ENCODE data around the gene SOBP. TPM values are rescaled to one million over a fixed set of nuclear protein-coding genes. Genes with fewer than 3 reads are reported as not detected.

SOBP gene
- total RNA-seq, 1 experiment from 2014 or later = 10.1 TPM

DNA sequence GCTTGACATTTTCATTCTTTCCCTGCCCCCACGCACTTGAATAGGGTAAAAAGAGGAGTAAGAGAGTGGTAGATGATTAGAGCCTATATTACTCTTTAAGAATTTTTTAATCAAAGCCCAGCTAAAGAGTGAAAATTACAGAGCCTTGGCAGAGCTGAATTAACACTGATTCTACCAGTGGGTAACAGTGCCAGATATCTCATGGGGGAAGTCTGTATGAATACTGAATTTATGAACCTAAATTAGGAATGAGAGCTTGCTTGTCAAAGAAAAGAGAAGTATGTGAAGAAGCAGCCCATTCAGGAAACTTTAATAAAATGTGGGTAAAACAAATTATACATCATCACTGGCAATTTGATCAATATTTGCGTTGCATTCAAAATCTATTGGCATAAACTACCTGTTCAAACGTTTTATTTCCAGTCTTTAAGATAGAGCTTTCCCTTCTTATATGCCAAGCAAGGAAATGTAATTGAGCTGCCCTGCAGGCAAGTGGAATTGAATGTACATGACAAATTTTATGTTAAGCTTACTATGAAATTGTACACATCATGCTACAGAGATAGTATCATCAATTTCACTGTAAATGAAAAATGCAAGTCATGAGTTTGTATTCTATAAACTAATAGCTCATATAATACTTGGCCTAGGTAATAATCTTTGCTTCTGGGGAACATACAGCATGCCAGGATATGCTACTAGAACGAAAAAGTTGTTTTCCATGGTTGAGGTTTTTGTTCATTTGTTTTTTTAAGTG is 14.5 kb downstream of the SOBP start:
- Mint-ChIP-seq H3K4me1 (peaks cover 30% of the 10 kb centered on the region), H3K27ac (peak overlapping the region; percentile 11; the same call in 1 of the 2 replicates), H3K4me3 (no peak overlapping the region), H3K9me3 (peaks cover 5% of the 10 kb centered on the region; the same call in 1 of the 2 replicates), H3K27me3 (ENCODE audit: low read depth) (no peaks in the 10 kb centered on the region), H3K36me3 (no peaks in the 10 kb centered on the region)
- TF ChIP-seq, protein P1, sequence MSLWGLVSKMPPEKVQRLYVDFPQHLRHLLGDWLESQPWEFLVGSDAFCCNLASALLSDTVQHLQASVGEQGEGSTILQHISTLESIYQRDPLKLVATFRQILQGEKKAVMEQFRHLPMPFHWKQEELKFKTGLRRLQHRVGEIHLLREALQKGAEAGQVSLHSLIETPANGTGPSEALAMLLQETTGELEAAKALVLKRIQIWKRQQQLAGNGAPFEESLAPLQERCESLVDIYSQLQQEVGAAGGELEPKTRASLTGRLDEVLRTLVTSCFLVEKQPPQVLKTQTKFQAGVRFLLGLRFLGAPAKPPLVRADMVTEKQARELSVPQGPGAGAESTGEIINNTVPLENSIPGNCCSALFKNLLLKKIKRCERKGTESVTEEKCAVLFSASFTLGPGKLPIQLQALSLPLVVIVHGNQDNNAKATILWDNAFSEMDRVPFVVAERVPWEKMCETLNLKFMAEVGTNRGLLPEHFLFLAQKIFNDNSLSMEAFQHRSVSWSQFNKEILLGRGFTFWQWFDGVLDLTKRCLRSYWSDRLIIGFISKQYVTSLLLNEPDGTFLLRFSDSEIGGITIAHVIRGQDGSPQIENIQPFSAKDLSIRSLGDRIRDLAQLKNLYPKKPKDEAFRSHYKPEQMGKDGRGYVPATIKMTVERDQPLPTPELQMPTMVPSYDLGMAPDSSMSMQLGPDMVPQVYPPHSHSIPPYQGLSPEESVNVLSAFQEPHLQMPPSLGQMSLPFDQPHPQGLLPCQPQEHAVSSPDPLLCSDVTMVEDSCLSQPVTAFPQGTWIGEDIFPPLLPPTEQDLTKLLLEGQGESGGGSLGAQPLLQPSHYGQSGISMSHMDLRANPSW (CRISPR knock-in tag; conservative IDR thresholded peaks at IDR 0.05; ENCODE audit: low read depth) = no peak
- TF ChIP-seq IRF2 (CRISPR knock-in tag; IDR thresholded peaks at IDR 0.05; ENCODE audit: borderline replicate concordance, low read depth) (no peak), NFATC4 (CRISPR knock-in tag; IDR thresholded peaks at IDR 0.05) (no peak), ZNF219 (CRISPR knock-in tag; IDR thresholded peaks at IDR 0.05; ENCODE audit: borderline replicate concordance) (no peak), SP1 (CRISPR knock-in tag; conservative IDR thresholded peaks at IDR 0.05) (no peak), OVOL2 (CRISPR knock-in tag; IDR thresholded peaks at IDR 0.05; ENCODE audit: borderline replicate concordance) (no peak), CBFB (CRISPR knock-in tag; IDR thresholded peaks at IDR 0.05; ENCODE audit: low read depth) (no peak), ZNF263 (CRISPR knock-in tag; IDR thresholded peaks at IDR 0.05; ENCODE audit: low read depth) (no peak), ESRRA (CRISPR knock-in tag; IDR thresholded peaks at IDR 0.05; ENCODE audit: borderline replicate concordance) (no peak), NFE2L1 (CRISPR knock-in tag; IDR thresholded peaks at IDR 0.05) (no peak), CREM (CRISPR knock-in tag; IDR thresholded peaks at IDR 0.05) (no peak), ZNF416 (CRISPR knock-in tag; IDR thresholded peaks at IDR 0.05) (no peak), FOXK1 (CRISPR knock-in tag; IDR thresholded peaks at IDR 0.05) (no peak)
- TF ChIP-seq, protein P2, sequence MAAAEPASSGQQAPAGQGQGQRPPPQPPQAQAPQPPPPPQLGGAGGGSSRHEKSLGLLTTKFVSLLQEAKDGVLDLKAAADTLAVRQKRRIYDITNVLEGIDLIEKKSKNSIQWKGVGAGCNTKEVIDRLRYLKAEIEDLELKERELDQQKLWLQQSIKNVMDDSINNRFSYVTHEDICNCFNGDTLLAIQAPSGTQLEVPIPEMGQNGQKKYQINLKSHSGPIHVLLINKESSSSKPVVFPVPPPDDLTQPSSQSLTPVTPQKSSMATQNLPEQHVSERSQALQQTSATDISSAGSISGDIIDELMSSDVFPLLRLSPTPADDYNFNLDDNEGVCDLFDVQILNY (CRISPR knock-in tag; IDR thresholded peaks at IDR 0.05) = no peak
- TF ChIP-seq, protein P3, sequence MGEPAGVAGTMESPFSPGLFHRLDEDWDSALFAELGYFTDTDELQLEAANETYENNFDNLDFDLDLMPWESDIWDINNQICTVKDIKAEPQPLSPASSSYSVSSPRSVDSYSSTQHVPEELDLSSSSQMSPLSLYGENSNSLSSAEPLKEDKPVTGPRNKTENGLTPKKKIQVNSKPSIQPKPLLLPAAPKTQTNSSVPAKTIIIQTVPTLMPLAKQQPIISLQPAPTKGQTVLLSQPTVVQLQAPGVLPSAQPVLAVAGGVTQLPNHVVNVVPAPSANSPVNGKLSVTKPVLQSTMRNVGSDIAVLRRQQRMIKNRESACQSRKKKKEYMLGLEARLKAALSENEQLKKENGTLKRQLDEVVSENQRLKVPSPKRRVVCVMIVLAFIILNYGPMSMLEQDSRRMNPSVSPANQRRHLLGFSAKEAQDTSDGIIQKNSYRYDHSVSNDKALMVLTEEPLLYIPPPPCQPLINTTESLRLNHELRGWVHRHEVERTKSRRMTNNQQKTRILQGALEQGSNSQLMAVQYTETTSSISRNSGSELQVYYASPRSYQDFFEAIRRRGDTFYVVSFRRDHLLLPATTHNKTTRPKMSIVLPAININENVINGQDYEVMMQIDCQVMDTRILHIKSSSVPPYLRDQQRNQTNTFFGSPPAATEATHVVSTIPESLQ (CRISPR knock-in tag; IDR thresholded peaks at IDR 0.05) = no peak
- TF ChIP-seq, protein P4, sequence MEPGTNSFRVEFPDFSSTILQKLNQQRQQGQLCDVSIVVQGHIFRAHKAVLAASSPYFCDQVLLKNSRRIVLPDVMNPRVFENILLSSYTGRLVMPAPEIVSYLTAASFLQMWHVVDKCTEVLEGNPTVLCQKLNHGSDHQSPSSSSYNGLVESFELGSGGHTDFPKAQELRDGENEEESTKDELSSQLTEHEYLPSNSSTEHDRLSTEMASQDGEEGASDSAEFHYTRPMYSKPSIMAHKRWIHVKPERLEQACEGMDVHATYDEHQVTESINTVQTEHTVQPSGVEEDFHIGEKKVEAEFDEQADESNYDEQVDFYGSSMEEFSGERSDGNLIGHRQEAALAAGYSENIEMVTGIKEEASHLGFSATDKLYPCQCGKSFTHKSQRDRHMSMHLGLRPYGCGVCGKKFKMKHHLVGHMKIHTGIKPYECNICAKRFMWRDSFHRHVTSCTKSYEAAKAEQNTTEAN (CRISPR knock-in tag; IDR thresholded peaks at IDR 0.05) = no peak
- TF ChIP-seq, protein P5, sequence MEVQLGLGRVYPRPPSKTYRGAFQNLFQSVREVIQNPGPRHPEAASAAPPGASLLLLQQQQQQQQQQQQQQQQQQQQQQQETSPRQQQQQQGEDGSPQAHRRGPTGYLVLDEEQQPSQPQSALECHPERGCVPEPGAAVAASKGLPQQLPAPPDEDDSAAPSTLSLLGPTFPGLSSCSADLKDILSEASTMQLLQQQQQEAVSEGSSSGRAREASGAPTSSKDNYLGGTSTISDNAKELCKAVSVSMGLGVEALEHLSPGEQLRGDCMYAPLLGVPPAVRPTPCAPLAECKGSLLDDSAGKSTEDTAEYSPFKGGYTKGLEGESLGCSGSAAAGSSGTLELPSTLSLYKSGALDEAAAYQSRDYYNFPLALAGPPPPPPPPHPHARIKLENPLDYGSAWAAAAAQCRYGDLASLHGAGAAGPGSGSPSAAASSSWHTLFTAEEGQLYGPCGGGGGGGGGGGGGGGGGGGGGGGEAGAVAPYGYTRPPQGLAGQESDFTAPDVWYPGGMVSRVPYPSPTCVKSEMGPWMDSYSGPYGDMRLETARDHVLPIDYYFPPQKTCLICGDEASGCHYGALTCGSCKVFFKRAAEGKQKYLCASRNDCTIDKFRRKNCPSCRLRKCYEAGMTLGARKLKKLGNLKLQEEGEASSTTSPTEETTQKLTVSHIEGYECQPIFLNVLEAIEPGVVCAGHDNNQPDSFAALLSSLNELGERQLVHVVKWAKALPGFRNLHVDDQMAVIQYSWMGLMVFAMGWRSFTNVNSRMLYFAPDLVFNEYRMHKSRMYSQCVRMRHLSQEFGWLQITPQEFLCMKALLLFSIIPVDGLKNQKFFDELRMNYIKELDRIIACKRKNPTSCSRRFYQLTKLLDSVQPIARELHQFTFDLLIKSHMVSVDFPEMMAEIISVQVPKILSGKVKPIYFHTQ (CRISPR knock-in tag; IDR thresholded peaks at IDR 0.05) = no peak
- TF ChIP-seq, protein P6, sequence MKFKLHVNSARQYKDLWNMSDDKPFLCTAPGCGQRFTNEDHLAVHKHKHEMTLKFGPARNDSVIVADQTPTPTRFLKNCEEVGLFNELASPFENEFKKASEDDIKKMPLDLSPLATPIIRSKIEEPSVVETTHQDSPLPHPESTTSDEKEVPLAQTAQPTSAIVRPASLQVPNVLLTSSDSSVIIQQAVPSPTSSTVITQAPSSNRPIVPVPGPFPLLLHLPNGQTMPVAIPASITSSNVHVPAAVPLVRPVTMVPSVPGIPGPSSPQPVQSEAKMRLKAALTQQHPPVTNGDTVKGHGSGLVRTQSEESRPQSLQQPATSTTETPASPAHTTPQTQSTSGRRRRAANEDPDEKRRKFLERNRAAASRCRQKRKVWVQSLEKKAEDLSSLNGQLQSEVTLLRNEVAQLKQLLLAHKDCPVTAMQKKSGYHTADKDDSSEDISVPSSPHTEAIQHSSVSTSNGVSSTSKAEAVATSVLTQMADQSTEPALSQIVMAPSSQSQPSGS (CRISPR knock-in tag; IDR thresholded peaks at IDR 0.05; ENCODE audit: borderline replicate concordance, low read depth) = no peak
- TF ChIP-seq, protein P7, sequence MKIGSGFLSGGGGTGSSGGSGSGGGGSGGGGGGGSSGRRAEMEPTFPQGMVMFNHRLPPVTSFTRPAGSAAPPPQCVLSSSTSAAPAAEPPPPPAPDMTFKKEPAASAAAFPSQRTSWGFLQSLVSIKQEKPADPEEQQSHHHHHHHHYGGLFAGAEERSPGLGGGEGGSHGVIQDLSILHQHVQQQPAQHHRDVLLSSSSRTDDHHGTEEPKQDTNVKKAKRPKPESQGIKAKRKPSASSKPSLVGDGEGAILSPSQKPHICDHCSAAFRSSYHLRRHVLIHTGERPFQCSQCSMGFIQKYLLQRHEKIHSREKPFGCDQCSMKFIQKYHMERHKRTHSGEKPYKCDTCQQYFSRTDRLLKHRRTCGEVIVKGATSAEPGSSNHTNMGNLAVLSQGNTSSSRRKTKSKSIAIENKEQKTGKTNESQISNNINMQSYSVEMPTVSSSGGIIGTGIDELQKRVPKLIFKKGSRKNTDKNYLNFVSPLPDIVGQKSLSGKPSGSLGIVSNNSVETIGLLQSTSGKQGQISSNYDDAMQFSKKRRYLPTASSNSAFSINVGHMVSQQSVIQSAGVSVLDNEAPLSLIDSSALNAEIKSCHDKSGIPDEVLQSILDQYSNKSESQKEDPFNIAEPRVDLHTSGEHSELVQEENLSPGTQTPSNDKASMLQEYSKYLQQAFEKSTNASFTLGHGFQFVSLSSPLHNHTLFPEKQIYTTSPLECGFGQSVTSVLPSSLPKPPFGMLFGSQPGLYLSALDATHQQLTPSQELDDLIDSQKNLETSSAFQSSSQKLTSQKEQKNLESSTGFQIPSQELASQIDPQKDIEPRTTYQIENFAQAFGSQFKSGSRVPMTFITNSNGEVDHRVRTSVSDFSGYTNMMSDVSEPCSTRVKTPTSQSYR (CRISPR knock-in tag; IDR thresholded peaks at IDR 0.05) = no peak
- CTCF ChIA-PET = interaction anchor here (1.2 kb wide), 1 partner anchor 187 kb away, joined by 3 read pairs; no protein-coding TSS in a partner anchor
- POLR2A ChIA-PET = no interaction called here
- ATAC-seq = no peak
- DNase-seq (ENCODE audit: low spot score) = no peak

Measured in WTC11 (cell line).